Cardiac fibroblast (primary cell): Measurements from ENCODE around the gene CHSY1.

Experiments used
- DNase-seq, 2 donors: peaks; one replicate each; pipeline versions ENCODE4 v3.0.0 to v3.0.0-alpha.2; 2010; ENCODE audit warnings: low read depth in 2 of 2
- H3K4me3 ChIP-seq, 2 donors: replicated peaks in 1 of 2; 1 replicate in 1 of 2; 2 replicates in 1 of 2; pipeline ENCODE4 v1.5.1; 2011; ENCODE audit warnings: low read depth in 2 of 2, low read length in 2 of 2, mild to moderate bottlenecking in 2 of 2, moderate library complexity in 1 of 2
- CTCF ChIP-seq: IDR thresholded peaks from one replicate; pipeline ENCODE4 v1.5.1; 2011; ENCODE audit warnings: low read depth, mild to moderate bottlenecking, low read length, inconsistent platforms

Gene CHSY1

GRCh38 chr15:101266787-101267186, 14.9 kb upstream of the CHSY1 start:
- H3K4me3 ChIP-seq = no peak overlapping the region
- no peak for DNase-seq
- TF ChIP-seq CTCF = no peak

- DNase-seq = peak in 1 of 2 donors; percentile 65
- H3K4me3 ChIP-seq = no peak overlapping the region
- no peak for TF ChIP-seq CTCF
Observed at GRCh38 chr15:101266034-101266433, 14.2 kb upstream of the CHSY1 start.

- TF ChIP-seq CTCF = no peak
- peak in 1 of 2 donors; percentile 69 for DNase-seq
- no peak overlapping the region for H3K4me3 ChIP-seq
Observed at GRCh38 chr15:101264911-101265641, 13.2 kb upstream of the CHSY1 start.

GRCh38 chr15:101264011-101264410, 12.2 kb upstream of the CHSY1 start:
- peak; percentile 40 to 60 for DNase-seq
- TF ChIP-seq CTCF = no peak
- no peak overlapping the region for H3K4me3 ChIP-seq

GRCh38 chr15:101262551-101262950, 10.7 kb upstream of the CHSY1 start:
- no peak for DNase-seq
- no peak for TF ChIP-seq CTCF
- H3K4me3 ChIP-seq = no peak overlapping the region

- no peak overlapping the region for H3K4me3 ChIP-seq
- DNase-seq = peak; percentile 88 to 89
- peak; percentile 74 for TF ChIP-seq CTCF
Observed at GRCh38 chr15:101258238-101259144, 6.6 kb upstream of the CHSY1 start.
